H1 (cell line): ENCODE measurements around the gene RMC1. TPM values are rescaled to one million over a fixed set of nuclear protein-coding genes. Genes with fewer than 3 reads are reported as not detected.
"Not testable (repeated sequence)": the region's sequence is repeated elsewhere in the genome, so short reads cannot be mapped to it uniquely, and the experiment has no call there.

ENCODE experiments used
- CTCF ChIA-PET: fragments of 300-600 bp; sonication (Branson Sonifier 250); formaldehyde crosslinking; loops from one replicate; lab custom pipeline; 2021; ENCODE audit not compliant: partially characterized antibody; lab: Charles Lee
- POLR2A ChIA-PET: fragments of 300-600 bp; sonication (Branson Sonifier 250); formaldehyde crosslinking; loops from one replicate; lab custom pipeline; 2021; ENCODE audit warnings: inconsistent platforms; ENCODE audit not compliant: partially characterized antibody; lab: Charles Lee
- DNase-seq, 2 experiments: peaks; one replicate each; pipeline versions ENCODE4 v3.0.0 to v3.0.0-alpha.2; 2010 to 2022; ENCODE audit warnings: low spot score in 2 of 2, low read depth in 1 of 2, mixed read lengths in 1 of 2
- FAIRE-seq: peaks from 2 replicates; lab custom pipeline; 2011; peaks lifted over from hg19 to GRCh38; lab: Jason Lieb, UNC
- H2AFZ ChIP-seq: 2 replicates; pipeline ENCODE4 v1.8.1; 2012; ENCODE audit warnings: low read length, inconsistent platforms
- H2AK5ac ChIP-seq: 2 replicates; pipeline ENCODE4 v1.6.1; 2013; ENCODE audit warnings: low read depth, low read length
- H2BK120ac ChIP-seq: replicated peaks from 2 replicates; pipeline ENCODE3; 2013; ENCODE audit warnings: low read depth, low read length, inconsistent platforms
- H2BK12ac ChIP-seq: 2 replicates; pipeline ENCODE4 v1.6.1; 2013; ENCODE audit warnings: low read depth, low read length
- H2BK15ac ChIP-seq: 2 replicates; pipeline ENCODE4 v1.6.1; 2013; ENCODE audit warnings: low read length
- H2BK20ac ChIP-seq: 2 replicates; pipeline ENCODE4 v1.6.1; 2013; ENCODE audit warnings: low read length
- H2BK5ac ChIP-seq: 2 replicates; pipeline ENCODE4 v1.6.1; 2013; ENCODE audit warnings: low read depth, low read length
- H3K14ac ChIP-seq: 2 replicates; pipeline ENCODE4 v1.6.1; 2013; ENCODE audit warnings: inconsistent platforms; ENCODE audit not compliant: insufficient read length
- H3K18ac ChIP-seq: 2 replicates; pipeline ENCODE4 v1.6.1; 2013; ENCODE audit warnings: low read length; ENCODE audit errors: extremely low read depth
- H3K23ac ChIP-seq: 2 replicates; pipeline ENCODE4 v1.6.1; 2013; ENCODE audit warnings: inconsistent platforms; ENCODE audit not compliant: insufficient read length
- H3K23me2 ChIP-seq: 2 replicates; pipeline ENCODE4 v1.6.1; 2013; ENCODE audit warnings: low read depth, low read length
- H3K27ac ChIP-seq: 2 replicates; pipeline ENCODE4 v1.6.1; 2011; ENCODE audit warnings: low read depth, low read length, inconsistent platforms
- H3K27me3 ChIP-seq, 4 experiments: replicated peaks in 1 of 4; 1 replicate in 1 of 4; 2 replicates in 3 of 4; pipeline versions ENCODE4 v1.6.1 to v1.8.1; 2011 to 2013; ENCODE audit warnings: low read length in 3 of 4, mild to moderate bottlenecking in 3 of 4, inconsistent platforms in 2 of 4, mixed read lengths in 2 of 4, moderate library complexity in 1 of 4; ENCODE audit not compliant: control insufficient read depth in 3 of 4, insufficient read depth in 3 of 4; ENCODE audit errors: extremely low read depth in 1 of 4
- H3K36me3 ChIP-seq, 4 experiments: 2 replicates each; pipeline versions ENCODE4 v1.6.1 to v1.8.1; 2011 to 2013; ENCODE audit warnings: mild to moderate bottlenecking in 4 of 4, low read length in 3 of 4, moderate library complexity in 2 of 4, control low read depth in 1 of 4, inconsistent platforms in 1 of 4; ENCODE audit not compliant: insufficient read depth in 4 of 4, control insufficient read depth in 2 of 4
- H3K4ac ChIP-seq: replicated peaks from 2 replicates; pipeline ENCODE3; 2013; ENCODE audit warnings: low read length, low read depth, mixed read lengths, inconsistent platforms; ENCODE audit not compliant: insufficient read length
- H3K4me1 ChIP-seq, 4 experiments: replicated peaks in 1 of 4; 1 replicate in 1 of 4; 2 replicates in 3 of 4; pipeline versions ENCODE4 v1.6.1 to v1.8.1; 2011 to 2013; ENCODE audit warnings: low read length in 3 of 4, inconsistent platforms in 2 of 4, mixed read lengths in 1 of 4; ENCODE audit not compliant: insufficient read depth in 4 of 4, control insufficient read depth in 3 of 4
- H3K4me2 ChIP-seq, 2 experiments: 2 replicates each; pipeline versions ENCODE4 v1.6.1 to v1.8.1; 2011 to 2013; ENCODE audit warnings: low read depth in 2 of 2, low read length in 2 of 2, control low read depth in 1 of 2, inconsistent platforms in 1 of 2, mild to moderate bottlenecking in 1 of 2; ENCODE audit not compliant: insufficient read depth in 1 of 2
- H3K4me3 ChIP-seq, 4 experiments: fragments of 200-600, 300-600 bp in 1 of 4; sonication (generic), shearing (Covaris generic), sonication (Bioruptor Twin) in 1 of 4; 2 replicates each; pipeline versions ENCODE4 v1.5.1 to v1.8.1; 2011 to 2016; ENCODE audit warnings: low read length in 4 of 4, low read depth in 3 of 4, control low read depth in 2 of 4, inconsistent platforms in 2 of 4, mild to moderate bottlenecking in 2 of 4, mixed read lengths in 1 of 4, moderate library complexity in 1 of 4; ENCODE audit not compliant: insufficient read depth in 2 of 4; ENCODE audit errors: extremely low read depth in 1 of 4
- H3K56ac ChIP-seq: replicated peaks from 2 replicates; pipeline ENCODE3; 2013; ENCODE audit warnings: low read depth, mild to moderate bottlenecking, mixed read lengths, low read length, inconsistent platforms; ENCODE audit not compliant: insufficient read length
- H3K79me1 ChIP-seq: 2 replicates; pipeline ENCODE4 v1.6.1; 2013; ENCODE audit warnings: low read depth, low read length, control low read depth
- H3K79me2 ChIP-seq, 2 experiments: 2 replicates each; pipeline versions ENCODE4 v1.6.1 to v1.8.1; 2012 to 2013; ENCODE audit warnings: low read length in 2 of 2, mild to moderate bottlenecking in 2 of 2, inconsistent platforms in 1 of 2; ENCODE audit not compliant: insufficient read depth in 2 of 2, control insufficient read depth in 1 of 2
- H3K9ac ChIP-seq, 4 experiments: replicated peaks in 1 of 4; 1 replicate in 1 of 4; 2 replicates in 3 of 4; pipeline versions ENCODE4 v1.6.1 to v1.8.1; 2011 to 2013; ENCODE audit warnings: low read depth in 3 of 4, low read length in 3 of 4, control low read depth in 2 of 4, mild to moderate bottlenecking in 2 of 4, moderate library complexity in 2 of 4, inconsistent platforms in 1 of 4; ENCODE audit errors: extremely low read depth in 1 of 4
- H3K9me3 ChIP-seq, 2 experiments: 2 replicates each; pipeline versions ENCODE4 v1.6.1 to v1.8.1; 2012 to 2013; ENCODE audit warnings: mild to moderate bottlenecking in 2 of 2, moderate library complexity in 2 of 2, control low read depth in 1 of 2, inconsistent platforms in 1 of 2, low read depth in 1 of 2, low read length in 1 of 2, mixed read lengths in 1 of 2; ENCODE audit not compliant: insufficient read depth in 2 of 2
- H4K20me1 ChIP-seq, 2 experiments: replicated peaks in 1 of 2; 2 replicates each; pipeline versions ENCODE3 to v1.8.1; 2011 to 2013; ENCODE audit warnings: inconsistent platforms in 2 of 2, low read length in 2 of 2, mild to moderate bottlenecking in 1 of 2; ENCODE audit not compliant: insufficient read depth in 2 of 2, control insufficient read depth in 1 of 2
- H4K5ac ChIP-seq: 2 replicates; pipeline ENCODE4 v1.6.1; 2013; ENCODE audit warnings: low read length, low read depth, mixed read lengths, inconsistent platforms; ENCODE audit not compliant: insufficient read length
- H4K8ac ChIP-seq: 2 replicates; pipeline ENCODE4 v1.8.0; 2013; ENCODE audit warnings: mild to moderate bottlenecking, moderate library complexity, low read length, inconsistent platforms; ENCODE audit not compliant: insufficient read depth; ENCODE audit errors: extremely low read depth
- H4K91ac ChIP-seq: replicated peaks from 2 replicates; pipeline ENCODE3; 2013; ENCODE audit warnings: low read length, mixed read lengths, inconsistent platforms; ENCODE audit not compliant: insufficient read length
- WGBS, 2 experiments: shearing (Covaris generic) in 1 of 2; methylation state at CpG; one replicate each; pipeline versions ENCODE4 v1.1.6 to v1.1.7; 2013 to 2015; ENCODE audit warnings: low lambda C conversion rate in 2 of 2, mixed read lengths in 2 of 2, inconsistent platforms in 1 of 2, low coverage in 1 of 2, missing lambda C conversion rate in 1 of 2; ENCODE audit not compliant: insufficient replicate concordance in 2 of 2, insufficient coverage in 1 of 2, insufficient read length in 1 of 2; ENCODE audit errors: extremely low coverage in 1 of 2, missing lambda C conversion rate in 1 of 2; 5-methylcytosine and 5-hydroxymethylcytosine counted together
- polyA plus RNA-seq, 7 experiments: library from polyadenylated mRNA; depleted of rRNA in 3 of 7; stranded (reverse) in 5 of 7; unstranded in 2 of 7; fragments of >200 nt in 5 of 7; fragments of 200-250 nt in 2 of 7; gene quantifications; 1 replicate in 5 of 7; 2 replicates in 1 of 7; 4 replicates in 1 of 7; pipeline versions ENCODE4 v1.2.1 to v1.2.3, GENCODE V29; 2011 to 2013; ENCODE audit warnings: missing spikeins in 2 of 7, mixed read lengths in 2 of 7
- total RNA-seq: library from RNA; stranded (reverse); fragmentation: NEBNext Ultra II Directional; extraction: Animal tissue kit (Norgen Biotek cat#: 25700); gene quantifications from 2 replicates; pipeline ENCODE4 v1.2.1, GENCODE V29; 2021

Gene RMC1
- total and polyA plus RNA-seq, 2 of the 8 experiments (the other 6 are each of a cell fraction or from before 2014, with no cell fraction given), result 16.4 to 20.1 TPM

- H3K4ac ChIP-seq, H3K79me1 ChIP-seq, H2BK15ac ChIP-seq, H4K91ac ChIP-seq, H4K8ac ChIP-seq, H3K4me1 ChIP-seq, H2BK5ac ChIP-seq, H2BK12ac ChIP-seq, H3K4me2 ChIP-seq, H3K23ac ChIP-seq, CTCF ChIA-PET, H2BK120ac ChIP-seq, H3K18ac ChIP-seq, H4K5ac ChIP-seq, H3K9me3 ChIP-seq, H3K56ac ChIP-seq, H3K4me3 ChIP-seq, FAIRE-seq, H3K36me3 ChIP-seq, H2AK5ac ChIP-seq, H2BK20ac ChIP-seq, H3K27ac ChIP-seq, H2AFZ ChIP-seq, H3K9ac ChIP-seq, H3K23me2 ChIP-seq, H3K27me3 ChIP-seq, H3K14ac ChIP-seq, DNase-seq, H4K20me1 ChIP-seq: not testable (repeated sequence)
- POLR2A ChIA-PET, result interaction anchor here (1.2 kb wide), 1 partner anchor 11 kb away, joined by 3 read pairs; no protein-coding TSS in a partner anchor
- WGBS, 2 experiments, result 100% methylated on average over 5 of the region's 24 CpGs; no CpG with 5 or more reads in 1 of the 2 experiments
- peaks cover 0 to 36% of the 10 kb centered on the region in 2 experiments; a peak in 2 of 4 replicates for H3K79me2 ChIP-seq
Measured at GRCh38 chr18:23577521-23577920, 74.2 kb downstream of the RMC1 start.
